GM18499 (cell line): Measurements from ENCODE around the gene NBL1.

Source experiments
- ATAC-seq: cut with Tn5 transposase; IDR thresholded peaks from one replicate; pipeline ENCODE4 v1.9.1; 2021; ENCODE audit warnings: moderate number of reproducible peaks; ENCODE audit not compliant: insufficient read depth, unreplicated experiment

Gene NBL1

GRCh38 chr1:19643602-19644394, at the start of gene NBL1:
Gene NBL1, plus strand, starts transcription at chr1:19644311. Its CDS starts 10,720 bp downstream, at chr1:19655031.
- ATAC-seq = no peak

GRCh38 chr1:19596065-19596713, 47.9 kb upstream of the NBL1 start:
- ATAC-seq = no peak

GRCh38 chr1:19596714-19597495, 47.2 kb upstream of the NBL1 start:
- peak; percentile 85 for ATAC-seq

- no peak for ATAC-seq
Observed at GRCh38 chr1:19597496-19598309, 46.4 kb upstream of the NBL1 start.

GRCh38 chr1:19599810-19600209, 44.3 kb upstream of the NBL1 start:
- no peak for ATAC-seq

- no peak for ATAC-seq
Observed at GRCh38 chr1:19602486-19602885, 41.6 kb upstream of the NBL1 start.

GRCh38 chr1:19605967-19606366, 38.1 kb upstream of the NBL1 start:
- no peak for ATAC-seq

GRCh38 chr1:19606817-19607642, 37.1 kb upstream of the NBL1 start:
- no peak for ATAC-seq

- no peak for ATAC-seq
Observed at GRCh38 chr1:19608232-19608631, 35.9 kb upstream of the NBL1 start.

GRCh38 chr1:19610282-19610981, 33.7 kb upstream of the NBL1 start:
- ATAC-seq = no peak

GRCh38 chr1:19612530-19612929, 31.6 kb upstream of the NBL1 start:
- ATAC-seq = no peak

GRCh38 chr1:19613171-19613703, 30.9 kb upstream of the NBL1 start:
- ATAC-seq = no peak

- no peak for ATAC-seq
Observed at GRCh38 chr1:19615438-19615837, 28.7 kb upstream of the NBL1 start.

- no peak for ATAC-seq
Observed at GRCh38 chr1:19616489-19616888, 27.6 kb upstream of the NBL1 start.

- ATAC-seq = no peak
Observed at GRCh38 chr1:19617376-19617775, 26.7 kb upstream of the NBL1 start.

- no peak for ATAC-seq
Observed at GRCh38 chr1:19618428-19618827, 25.7 kb upstream of the NBL1 start.

- ATAC-seq = no peak
Observed at GRCh38 chr1:19619697-19620384, 24.3 kb upstream of the NBL1 start.

GRCh38 chr1:19620786-19621185, 23.3 kb upstream of the NBL1 start:
- ATAC-seq = no peak
